ENCODE results near the gene DISP2. TPM values are rescaled to one million over a fixed set of nuclear protein-coding genes. Genes with fewer than 3 reads are reported as not detected.

DISP2 gene
- total and polyA plus RNA-seq, 2 of the 8 experiments (the other 6 are each of a cell fraction or from before 2014, with no cell fraction given): 0.45 to 1.2 TPM

GRCh38 chr15:40367686-40368611 is 9.9 kb downstream of the DISP2 start (continued):
- no peak; the same call in 1 of the 2 replicates for TF ChIP-seq CHD2 (IDR thresholded peaks at IDR 0.05; ENCODE audit: low read length)

All from H1 (cell line).